Caco-2 (cell line): ENCODE data around the gene COA3. TPM values are rescaled to one million over a fixed set of nuclear protein-coding genes. Genes with fewer than 3 reads are reported as not detected.

Experiments
- BruUV-seq: library from RNA; stranded (reverse); fragments of 400-500 nt; replicated peaks from 2 replicates; lab custom pipeline; 2021; lab: Mats Ljungman, UMichigan
- CTCF ChIA-PET: fragments of 300-600 bp; sonication (Branson Sonifier 250); formaldehyde crosslinking; loops from one replicate; lab custom pipeline; 2022; ENCODE audit warnings: antibody characterized with exemption; lab: Charles Lee
- POLR2A ChIA-PET: fragments of 300-600 bp; sonication (Branson Sonifier 250); formaldehyde crosslinking; loops from one replicate; lab custom pipeline; 2022; ENCODE audit warnings: antibody characterized with exemption; lab: Charles Lee
- DNase-seq, 2 experiments: peaks; one replicate each; pipeline versions ENCODE4 v3.0.0 to v3.0.0-alpha.2; 2020 to 2022
- H3K27me3 ChIP-seq: replicated peaks from 2 replicates; pipeline ENCODE4 v1.6.0; 2011; ENCODE audit warnings: low read length; ENCODE audit not compliant: control insufficient read depth, insufficient read depth
- H3K36me3 ChIP-seq: 2 replicates; pipeline ENCODE4 v1.5.1; 2011; ENCODE audit warnings: low read length; ENCODE audit not compliant: control insufficient read depth, insufficient read depth
- H3K4me1 ChIP-seq: fragments of 250-450 bp; sonication (Bioruptor Pico); 2 replicates; pipeline ENCODE4 v1.5.1; 2020; ENCODE audit warnings: mild to moderate bottlenecking
- H3K4me3 ChIP-seq: 2 replicates; pipeline ENCODE4 v1.5.1; 2011; ENCODE audit warnings: low read depth, mild to moderate bottlenecking, control low read depth, low read length
- H3K9me3 ChIP-seq: fragments of 250-450 bp; sonication (Bioruptor Pico); 2 replicates; pipeline ENCODE4 v1.5.1; 2020; ENCODE audit warnings: mild to moderate bottlenecking, moderate library complexity
- H3K27ac Mint-ChIP-seq: one replicate; pipeline ENCODE4 v1.8.0; 2022; ENCODE audit warnings: mixed read lengths; ENCODE audit not compliant: unreplicated experiment
- H3K27me3 Mint-ChIP-seq: one replicate; pipeline ENCODE4 v1.8.0; 2022; ENCODE audit warnings: mixed read lengths; ENCODE audit not compliant: insufficient read depth, unreplicated experiment
- H3K36me3 Mint-ChIP-seq: one replicate; pipeline ENCODE4 v1.8.0; 2022; ENCODE audit warnings: mild to moderate bottlenecking, mixed read lengths; ENCODE audit not compliant: insufficient read depth, unreplicated experiment
- H3K4me1 Mint-ChIP-seq: one replicate; pipeline ENCODE4 v1.8.0; 2022; ENCODE audit warnings: low read depth, mixed read lengths; ENCODE audit not compliant: unreplicated experiment
- H3K4me3 Mint-ChIP-seq: one replicate; pipeline ENCODE4 v1.8.0; 2022; ENCODE audit warnings: mild to moderate bottlenecking, moderate library complexity, mixed read lengths; ENCODE audit not compliant: unreplicated experiment
- H3K9me3 Mint-ChIP-seq: one replicate; pipeline ENCODE4 v1.8.0; 2022; ENCODE audit warnings: mixed read lengths; ENCODE audit not compliant: unreplicated experiment
- intact Hi-C: fragments of 100-400 bp; cut with micrococcal nuclease; formaldehyde crosslinking; loops from one replicate; pipeline ENCODE4 v1.10.0; 2022; ENCODE audit not compliant: unreplicated experiment
- total RNA-seq: library from RNA; stranded (reverse); gene quantifications from 2 replicates; pipeline ENCODE4 v1.2.3, GENCODE V29; 2022
- TF ChIP-seq, protein P1 (sequence below), 2 experiments: fragments of 200-600 bp in 1 of 2; IDR thresholded peaks; 1 replicate in 1 of 2; 2 replicates in 1 of 2; pipeline versions ENCODE4 v1.5.1 to v1.8.0; 2011 to 2022; ENCODE audit warnings: antibody characterized with exemption in 1 of 2, control low read depth in 1 of 2, inconsistent platforms in 1 of 2, low read depth in 1 of 2, low read length in 1 of 2, mild to moderate bottlenecking in 1 of 2, moderate library complexity in 1 of 2; ENCODE audit not compliant: insufficient read depth in 1 of 2, severe bottlenecking in 1 of 2, unreplicated experiment in 1 of 2

The COA3 gene
- total RNA-seq, 1 experiment from 2014 or later: 63.6 TPM

DNA sequence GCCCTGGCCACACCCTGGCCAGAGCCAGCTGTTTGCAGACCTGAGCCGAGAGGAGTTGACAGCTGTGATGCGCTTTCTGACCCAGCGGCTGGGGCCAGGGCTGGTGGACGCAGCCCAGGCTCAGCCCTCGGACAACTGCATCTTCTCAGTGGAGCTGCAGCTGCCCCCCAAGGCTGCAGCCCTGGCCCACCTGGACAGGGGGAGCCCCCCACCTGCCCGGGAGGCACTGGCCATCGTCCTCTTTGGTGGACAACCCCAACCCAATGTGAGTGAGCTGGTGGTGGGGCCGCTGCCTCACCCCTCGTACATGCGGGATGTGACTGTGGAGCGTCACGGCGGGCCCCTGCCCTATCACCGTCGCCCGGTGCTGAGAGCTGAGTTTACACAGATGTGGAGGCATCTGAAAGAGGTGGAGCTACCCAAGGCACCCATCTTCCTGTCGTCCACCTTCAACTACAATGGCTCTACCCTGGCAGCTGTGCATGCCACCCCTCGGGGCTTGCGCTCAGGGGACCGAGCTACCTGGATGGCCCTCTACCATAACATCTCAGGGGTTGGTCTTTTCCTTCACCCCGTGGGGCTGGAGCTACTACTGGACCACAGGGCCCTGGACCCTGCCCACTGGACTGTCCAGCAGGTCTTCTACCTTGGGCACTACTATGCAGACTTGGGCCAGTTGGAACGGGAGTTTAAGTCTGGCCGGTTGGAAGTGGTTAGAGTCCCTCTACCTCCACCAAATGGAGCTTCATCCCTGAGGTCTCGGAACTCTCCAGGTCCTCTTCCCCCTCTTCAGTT lies 46.5 kb upstream of the COA3 start:
- peaks cover 4% of the 10 kb centered on the region for H3K36me3 ChIP-seq
- POLR2A ChIA-PET: no interaction called here

GRCh38 chr17:42844271-42844670 lies 45.8 kb upstream of the COA3 start, which contains the start of gene AOC2:
AOC2 (plus strand) TSS chr17:42844580; CDS start chr17:42844627, 47 bp downstream.
- no peaks in the 10 kb centered on the region for H3K9me3 Mint-ChIP-seq
- peak in 1 of 2 experiments; percentile 4 for DNase-seq
- H3K4me1 ChIP-seq: no peaks in the 10 kb centered on the region
- H3K27me3 Mint-ChIP-seq: no peaks in the 10 kb centered on the region
- no peaks in the 10 kb centered on the region for H3K27me3 ChIP-seq
- H3K4me3 ChIP-seq: no peak within 1 kb of the TSS
- no peak within 1 kb of the TSS for H3K4me3 Mint-ChIP-seq
- POLR2A ChIA-PET: no interaction called here
- no TSS peak for BruUV-seq
- TF ChIP-seq, protein P1, sequence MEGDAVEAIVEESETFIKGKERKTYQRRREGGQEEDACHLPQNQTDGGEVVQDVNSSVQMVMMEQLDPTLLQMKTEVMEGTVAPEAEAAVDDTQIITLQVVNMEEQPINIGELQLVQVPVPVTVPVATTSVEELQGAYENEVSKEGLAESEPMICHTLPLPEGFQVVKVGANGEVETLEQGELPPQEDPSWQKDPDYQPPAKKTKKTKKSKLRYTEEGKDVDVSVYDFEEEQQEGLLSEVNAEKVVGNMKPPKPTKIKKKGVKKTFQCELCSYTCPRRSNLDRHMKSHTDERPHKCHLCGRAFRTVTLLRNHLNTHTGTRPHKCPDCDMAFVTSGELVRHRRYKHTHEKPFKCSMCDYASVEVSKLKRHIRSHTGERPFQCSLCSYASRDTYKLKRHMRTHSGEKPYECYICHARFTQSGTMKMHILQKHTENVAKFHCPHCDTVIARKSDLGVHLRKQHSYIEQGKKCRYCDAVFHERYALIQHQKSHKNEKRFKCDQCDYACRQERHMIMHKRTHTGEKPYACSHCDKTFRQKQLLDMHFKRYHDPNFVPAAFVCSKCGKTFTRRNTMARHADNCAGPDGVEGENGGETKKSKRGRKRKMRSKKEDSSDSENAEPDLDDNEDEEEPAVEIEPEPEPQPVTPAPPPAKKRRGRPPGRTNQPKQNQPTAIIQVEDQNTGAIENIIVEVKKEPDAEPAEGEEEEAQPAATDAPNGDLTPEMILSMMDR (IDR thresholded peaks at IDR 0.05; ENCODE audit: insufficient read depth in 1 of 2, low read depth in 1 of 2, low read length in 1 of 2, severe bottlenecking in 1 of 2, unreplicated experiment in 1 of 2): no peak
- H3K4me1 Mint-ChIP-seq: no peaks in the 10 kb centered on the region
- CTCF ChIA-PET: interaction anchor here (1.6 to 2.9 kb wide), 3 partner anchors 20 to 94 kb away, joined by 7 to 25 read pairs (median 10); partner anchors contain the start of gene BECN1
- intact Hi-C loops: no loop called here
- H3K27ac Mint-ChIP-seq: no peak within 1 kb of the TSS
- peaks cover 4% of the 10 kb centered on the region for H3K36me3 ChIP-seq
- H3K9me3 ChIP-seq: no peaks in the 10 kb centered on the region
- H3K36me3 Mint-ChIP-seq: peaks cover 67% of the 10 kb centered on the region

More for the DNA sequence above, 46.5 kb upstream of the COA3 start:
- Mint-ChIP-seq H3K4me1 (no peaks in the 10 kb centered on the region), H3K9me3 (no peaks in the 10 kb centered on the region), H3K36me3 (peaks cover 60% of the 10 kb centered on the region), H3K27ac (no peak overlapping the region), H3K27me3 (no peaks in the 10 kb centered on the region), H3K4me3 (no peak overlapping the region)
- TF ChIP-seq, protein P1 (IDR thresholded peaks at IDR 0.05; ENCODE audit: insufficient read depth in 1 of 2, low read depth in 1 of 2, low read length in 1 of 2, severe bottlenecking in 1 of 2, unreplicated experiment in 1 of 2): no peak
- BruUV-seq: no TSS peak
- H3K4me3 ChIP-seq: no peak overlapping the region
- H3K9me3 ChIP-seq: no peaks in the 10 kb centered on the region
- DNase-seq: no peak
- intact Hi-C loops: no loop called here
- H3K27me3 ChIP-seq: no peaks in the 10 kb centered on the region
- H3K4me1 ChIP-seq: no peaks in the 10 kb centered on the region
- CTCF ChIA-PET: interaction anchor here (1.1 to 2.9 kb wide), 5 partner anchors 21 to 153 kb away, joined by 4 to 25 read pairs (median 9); partner anchors contain the start of genes BECN1 and RPL27

DNA sequence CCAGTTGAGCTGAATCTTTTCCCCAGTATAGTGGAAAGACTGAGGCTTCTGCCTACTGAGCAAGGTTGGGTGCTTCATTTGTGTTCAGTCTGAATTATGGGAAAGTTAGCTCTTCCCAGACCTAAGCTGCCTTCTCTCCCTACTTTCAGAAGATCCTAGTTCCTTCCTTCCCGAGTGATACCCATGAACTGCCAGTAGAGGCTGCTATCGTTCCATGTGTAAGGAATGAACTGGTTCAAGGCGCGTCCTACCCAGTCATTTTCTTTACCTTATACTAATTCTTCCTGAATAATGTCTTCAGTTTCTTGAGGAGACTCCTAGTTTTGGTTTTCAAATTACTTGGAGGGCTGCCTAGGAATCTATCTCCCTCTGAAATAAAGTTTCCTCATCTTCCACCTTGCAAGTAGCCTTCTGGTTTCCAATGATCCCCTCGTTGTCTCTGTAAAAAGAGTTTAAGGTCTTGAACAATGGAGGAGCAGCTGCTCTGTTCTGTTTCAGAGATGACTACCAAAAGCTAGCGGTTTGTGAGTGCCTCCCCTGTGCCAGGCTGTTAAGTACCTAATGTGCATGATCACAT lies 44.9 kb upstream of the COA3 start:
- Mint-ChIP-seq H3K4me3 (no peak overlapping the region), H3K9me3 (no peaks in the 10 kb centered on the region), H3K27me3 (no peaks in the 10 kb centered on the region), H3K36me3 (peaks cover 75% of the 10 kb centered on the region), H3K27ac (no peak overlapping the region), H3K4me1 (no peaks in the 10 kb centered on the region)
- H3K4me3 ChIP-seq: no peak overlapping the region
- no peaks in the 10 kb centered on the region for H3K4me1 ChIP-seq
- ChIA-PET CTCF (interaction anchor here (0.5 to 2.9 kb wide), 12 partner anchors 10 to 221 kb away, joined by 3 to 25 read pairs (median 4); partner anchors contain the start of genes BECN1, PSME3 and RPL27), POLR2A (interaction anchor here (0.6 to 1.9 kb wide), 2 partner anchors 86 to 155 kb away, joined by 3 to 5 read pairs; partner anchors contain the start of gene RPL27)
- no TSS peak for BruUV-seq
- intact Hi-C loops: loop anchor here (1.0 kb wide), 4 partner anchors 19 to 155 kb away; partner anchors contain the start of genes BECN1 and RPL27
- H3K9me3 ChIP-seq: no peaks in the 10 kb centered on the region
- peak in 1 of 2 experiments; percentile 70 for DNase-seq
- peaks cover 6% of the 10 kb centered on the region for H3K36me3 ChIP-seq
- H3K27me3 ChIP-seq: no peaks in the 10 kb centered on the region
- TF ChIP-seq, protein P1 (IDR thresholded peaks at IDR 0.05; ENCODE audit: insufficient read depth in 1 of 2, low read depth in 1 of 2, low read length in 1 of 2, severe bottlenecking in 1 of 2, unreplicated experiment in 1 of 2): peak; percentile 96 to 99
